IMR-90 (cell line): ENCODE data around the gene MYOCD.
A peak's percentile ranks its signal among the peaks of the same experiment; 100 is the strongest.

Experiments used
- BHLHE40 ChIP-seq: fragments of 150-350 bp; IDR thresholded peaks from 2 replicates; pipeline ENCODE4 v1.6.1; 2016; ENCODE audit warnings: mild to moderate bottlenecking, low read depth, low read length
- CEBPB ChIP-seq: IDR thresholded peaks from 2 replicates; pipeline ENCODE4 v1.6.1; 2012; ENCODE audit warnings: low read depth, low read length, improper control_type of control experiment
- CHD1 ChIP-seq: IDR thresholded peaks from 2 replicates; pipeline ENCODE4 v1.6.1; 2012; ENCODE audit warnings: low read depth, low read length, improper control_type of control experiment
- CTCF ChIP-seq: conservative IDR thresholded peaks from 2 replicates; pipeline ENCODE4 v1.5.1; 2012; ENCODE audit warnings: mild to moderate bottlenecking, low read depth, low read length, improper control_type of control experiment
- FOS ChIP-seq: fragments of 150-350 bp; IDR thresholded peaks from 2 replicates; pipeline ENCODE4 v1.6.1; 2016; ENCODE audit warnings: low read depth, low read length
- MAFK ChIP-seq: IDR thresholded peaks from 2 replicates; pipeline ENCODE4 v1.6.1; 2012; ENCODE audit warnings: low read depth, low read length, improper control_type of control experiment
- MAZ ChIP-seq: IDR thresholded peaks from 2 replicates; pipeline ENCODE4 v1.6.1; 2012; ENCODE audit warnings: low read depth, mild to moderate bottlenecking, low read length, improper control_type of control experiment, moderate library complexity, borderline replicate concordance
- POLR2A ChIP-seq: IDR thresholded peaks from 2 replicates; pipeline ENCODE4 v1.6.1; 2012; ENCODE audit warnings: mild to moderate bottlenecking, low read depth, low read length
- RAD21 ChIP-seq: IDR thresholded peaks from 2 replicates; pipeline ENCODE4 v1.6.1; 2012; ENCODE audit warnings: low read length, improper control_type of control experiment
- RFX5 ChIP-seq: IDR thresholded peaks from 2 replicates; pipeline ENCODE4 v1.8.0; 2012; ENCODE audit warnings: low read depth, mild to moderate bottlenecking, low read length, moderate library complexity
- SMC3 ChIP-seq: fragments of 150-350 bp; IDR thresholded peaks from 2 replicates; pipeline ENCODE4 v1.6.1; 2016; ENCODE audit warnings: low read depth, mild to moderate bottlenecking, antibody characterized with exemption, low read length, moderate library complexity

- TF ChIP-seq CTCF: no peak
- no peak; the same call in 1 of the 2 replicates for TF ChIP-seq POLR2A
- no peak; the same call in 1 of the 2 replicates for TF ChIP-seq FOS
- no peak for TF ChIP-seq SMC3
- TF ChIP-seq MAFK: no peak
- no peak for TF ChIP-seq RAD21
- no peak for TF ChIP-seq MAZ
- TF ChIP-seq CEBPB: peak; percentile 93
- no peak for TF ChIP-seq CHD1
- no peak for TF ChIP-seq RFX5
- TF ChIP-seq BHLHE40: no peak
Observed at GRCh38 chr17:12627781-12628451, 37.8 kb upstream of the MYOCD start.
